22Rv1 (cell line): ENCODE measurements around the gene AKAP6.

Experiments used
- CTCF ChIP-seq: fragments of 450-650 bp; IDR thresholded peaks from 2 replicates; pipeline ENCODE4 v1.5.1; 2017; ENCODE audit warnings: mild to moderate bottlenecking
- ZFX ChIP-seq: fragments of 450-650 bp; IDR thresholded peaks from 2 replicates; pipeline ENCODE4 v1.6.1; 2017; ENCODE audit warnings: antibody characterized with exemption, borderline replicate concordance

GRCh38 chr14:32312010-32312331 lies 17.1 kb upstream of the AKAP6 start:
- TF ChIP-seq CTCF = no peak
- TF ChIP-seq ZFX = no peak
